ENCODE measurements around the gene RUNDC1. TPM values are rescaled to one million over a fixed set of nuclear protein-coding genes. Genes with fewer than 3 reads are reported as not detected.

The RUNDC1 gene
- total RNA-seq, 1 experiment from 2014 or later, result 11.2 TPM

DNA sequence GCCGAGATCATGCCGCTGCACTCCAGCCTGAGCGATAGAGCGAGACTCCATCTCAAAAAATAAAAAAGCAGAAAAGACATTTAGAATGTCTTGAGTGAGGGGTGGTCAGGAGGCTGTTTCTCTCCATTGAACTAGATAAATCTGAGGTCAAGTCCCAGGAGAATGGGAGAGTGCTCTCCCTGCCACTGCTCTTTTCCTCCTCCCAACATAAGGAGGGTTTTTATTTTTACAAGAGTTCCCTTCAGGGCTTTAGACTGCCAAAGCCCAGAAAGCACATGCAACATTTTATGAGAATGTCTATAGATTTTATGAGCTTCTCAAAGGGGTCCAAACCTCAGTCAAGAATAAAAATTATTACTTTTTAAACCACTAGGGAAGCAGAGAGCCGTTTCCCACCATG is 46.2 kb downstream of the RUNDC1 start:
- BruUV-seq (replicated peaks), result no TSS peak
- no peak overlapping the region for H3K4me3 ChIP-seq (ENCODE audit: low read depth in 2 of 2, low read length in 2 of 2)
- DNase-seq (ENCODE audit: low read depth, low spot score) (no peak), ATAC-seq (no peak)
- no peaks in the 10 kb centered on the region for H3K9me3 ChIP-seq (ENCODE audit: control insufficient read depth, insufficient read depth, low read depth, low read length)
- no peak overlapping the region for H3K27ac ChIP-seq (ENCODE audit: low read length)
- TF ChIP-seq POLR2AphosphoS5 (IDR thresholded peaks at IDR 0.05; ENCODE audit: low read depth, low read length) (no peak), CTCF (IDR thresholded peaks at IDR 0.05) (no peak), REST (IDR thresholded peaks at IDR 0.05; ENCODE audit: insufficient read depth in 1 of 2, low read depth in 2 of 2, low read length in 1 of 2) (no peak), SIN3A (IDR thresholded peaks at IDR 0.05; ENCODE audit: borderline replicate concordance, insufficient read depth, low read depth, low read length) (no peak), TCF7L2 (IDR thresholded peaks at IDR 0.05; ENCODE audit: low read depth, low read length) (no peak)
- CTCF ChIA-PET, result no interaction called here
- no peaks in the 10 kb centered on the region for H3K27me3 ChIP-seq (ENCODE audit: control insufficient read depth, insufficient read depth, low read length)
- H3K4me1 ChIP-seq (ENCODE audit: control insufficient read depth, insufficient read depth, low read length), result no peaks in the 10 kb centered on the region
- H3K36me3 ChIP-seq (ENCODE audit: control insufficient read depth, insufficient read depth, low read length), result no peaks in the 10 kb centered on the region; the same call in 1 of the 2 replicates
- in situ Hi-C loops (cut with HindIII; ENCODE audit: low pct_unique_long_range_greater_than_20kb, low sequenced_read_pairs) (no loop called here), intact Hi-C loops (cut with micrococcal nuclease; ENCODE audit: unreplicated experiment) (no loop called here)
- POLR2A ChIA-PET, result no interaction called here

DNA sequence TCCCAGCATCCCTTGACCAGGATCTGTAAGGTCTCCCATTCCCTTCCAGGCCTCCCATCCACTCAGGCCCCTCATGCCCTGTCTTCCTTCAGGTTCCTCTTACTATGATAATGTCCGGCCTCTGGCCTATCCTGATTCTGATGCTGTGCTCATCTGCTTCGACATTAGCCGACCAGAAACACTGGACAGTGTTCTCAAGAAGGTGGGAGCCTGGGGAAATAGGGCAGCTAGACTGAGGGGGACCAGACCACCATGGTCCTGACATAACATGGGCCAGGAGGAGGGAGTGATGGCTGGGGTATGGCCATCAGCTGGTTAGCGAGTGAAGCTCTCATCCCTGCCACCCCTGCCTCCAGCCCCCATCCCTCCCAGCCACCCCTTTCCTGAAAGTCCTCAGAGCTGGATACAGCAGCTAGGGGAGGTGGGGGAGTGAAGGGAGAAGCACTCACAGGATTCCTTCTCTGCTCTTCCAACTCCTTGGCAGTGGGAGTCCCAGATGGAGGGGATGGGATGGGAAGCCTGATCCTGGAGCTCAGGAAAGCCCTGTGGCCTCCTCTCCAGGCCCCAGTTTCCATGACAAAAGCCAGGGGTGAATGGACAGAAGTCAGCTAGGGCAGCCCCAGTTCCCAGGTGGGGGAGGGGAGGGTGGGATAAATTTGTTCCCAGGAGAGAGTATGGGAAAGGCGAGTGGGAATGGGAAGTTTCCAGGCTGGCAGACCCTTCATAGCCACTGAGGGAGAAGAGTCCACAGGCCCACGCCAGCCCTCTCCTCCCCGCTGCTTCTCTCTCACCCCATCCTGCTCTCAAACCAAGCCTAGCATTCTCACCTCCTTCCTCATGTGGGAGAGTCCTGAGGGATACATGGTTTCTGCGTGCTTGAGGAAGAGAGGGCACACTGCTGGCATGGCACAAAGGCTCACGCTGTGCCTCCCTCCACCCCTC is 47.0 kb downstream of the RUNDC1 start:
- Histone ChIP-seq H3K27ac (ENCODE audit: low read length) (no peak overlapping the region), H3K9me3 (ENCODE audit: control insufficient read depth, insufficient read depth, low read depth, low read length) (no peaks in the 10 kb centered on the region), H3K27me3 (ENCODE audit: control insufficient read depth, insufficient read depth, low read length) (no peaks in the 10 kb centered on the region), H3K36me3 (ENCODE audit: control insufficient read depth, insufficient read depth, low read length) (no peaks in the 10 kb centered on the region), H3K4me1 (ENCODE audit: control insufficient read depth, insufficient read depth, low read length) (no peaks in the 10 kb centered on the region), H3K4me3 (ENCODE audit: low read depth in 2 of 2, low read length in 2 of 2) (no peak overlapping the region)
- no TSS peak for BruUV-seq (replicated peaks)
- intact Hi-C loops (cut with micrococcal nuclease; ENCODE audit: unreplicated experiment), result no loop called here
- DNase-seq (ENCODE audit: low read depth, low spot score) (no peak), ATAC-seq (no peak)
- in situ Hi-C loops (cut with HindIII; ENCODE audit: low pct_unique_long_range_greater_than_20kb, low sequenced_read_pairs), result no loop called here
- ChIA-PET CTCF (no interaction called here), POLR2A (no interaction called here)
- no peak for TF ChIP-seq SIN3A (IDR thresholded peaks at IDR 0.05; ENCODE audit: borderline replicate concordance, insufficient read depth, low read depth, low read length)
- no peak for TF ChIP-seq REST (IDR thresholded peaks at IDR 0.05; ENCODE audit: insufficient read depth in 1 of 2, low read depth in 2 of 2, low read length in 1 of 2)
- TF ChIP-seq TCF7L2 (IDR thresholded peaks at IDR 0.05; ENCODE audit: low read depth, low read length), result no peak
- no peak for TF ChIP-seq POLR2AphosphoS5 (IDR thresholded peaks at IDR 0.05; ENCODE audit: low read depth, low read length)
- TF ChIP-seq CTCF (IDR thresholded peaks at IDR 0.05), result no peak
